Measurements from ENCODE around the gene TREX2. TPM values are rescaled to one million over a fixed set of nuclear protein-coding genes. Genes with fewer than 3 reads are reported as not detected.

Gene TREX2
- total RNA-seq, 1 donor from 2014 or later: 9.6 TPM

GRCh38 chrX:153488231-153488914 is 42.5 kb upstream of the TREX2 start:
- H3K4me3 ChIP-seq: no peak overlapping the region
- intact Hi-C loops (cut with DNase I): no loop called here
- H3K36me3 ChIP-seq: no peaks in the 10 kb centered on the region
- no peaks in the 10 kb centered on the region for H3K27me3 ChIP-seq
- peaks cover 30% of the 10 kb centered on the region for H3K4me1 ChIP-seq
- H3K9me3 ChIP-seq: no peaks in the 10 kb centered on the region
- H3K27ac ChIP-seq: peak overlapping the region; percentile 36
- no peak for DNase-seq (ENCODE audit: extremely low spot score in 2 of 2)
- TF ChIP-seq POLR2AphosphoS5 (IDR thresholded peaks at IDR 0.05; ENCODE audit: insufficient read depth in 1 of 2, low read depth in 1 of 2) (no peak), CTCF (IDR thresholded peaks at IDR 0.05) (no peak), POLR2A (IDR thresholded peaks at IDR 0.05) (no peak)

DNA sequence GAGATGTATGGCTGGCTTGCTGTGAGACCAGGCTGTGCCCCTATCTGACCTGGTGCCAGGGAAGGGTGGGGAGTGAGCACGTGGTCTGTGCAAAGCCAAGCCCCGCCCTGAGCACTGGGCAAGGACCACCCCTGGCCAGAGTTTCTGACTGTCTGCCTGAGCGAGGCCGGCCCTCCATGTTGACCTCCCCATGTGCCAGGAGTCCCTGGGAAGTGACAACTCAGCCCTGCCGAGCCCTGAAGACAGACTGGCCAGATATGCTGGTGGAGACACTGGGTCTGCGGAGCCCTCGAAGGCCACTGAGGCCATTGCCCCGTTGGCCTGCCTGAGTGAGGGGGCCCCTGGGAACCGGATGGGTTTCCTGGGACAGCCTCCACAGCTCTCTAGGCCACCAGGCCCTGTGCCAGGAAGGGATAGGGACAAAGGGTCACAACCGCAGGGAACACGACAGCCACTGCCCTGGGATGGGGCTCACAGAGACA is 41.8 kb upstream of the TREX2 start:
- no peaks in the 10 kb centered on the region for H3K27me3 ChIP-seq
- no peak overlapping the region for H3K4me3 ChIP-seq
- peak overlapping the region; percentile 36 for H3K27ac ChIP-seq
- H3K4me1 ChIP-seq: peaks cover 30% of the 10 kb centered on the region
- TF ChIP-seq CTCF (IDR thresholded peaks at IDR 0.05) (no peak), POLR2A (IDR thresholded peaks at IDR 0.05) (no peak), POLR2AphosphoS5 (IDR thresholded peaks at IDR 0.05; ENCODE audit: insufficient read depth in 1 of 2, low read depth in 1 of 2) (no peak)
- intact Hi-C loops (cut with DNase I): no loop called here
- DNase-seq (ENCODE audit: extremely low spot score in 2 of 2): no peak
- H3K36me3 ChIP-seq: no peaks in the 10 kb centered on the region
- no peaks in the 10 kb centered on the region for H3K9me3 ChIP-seq

DNA sequence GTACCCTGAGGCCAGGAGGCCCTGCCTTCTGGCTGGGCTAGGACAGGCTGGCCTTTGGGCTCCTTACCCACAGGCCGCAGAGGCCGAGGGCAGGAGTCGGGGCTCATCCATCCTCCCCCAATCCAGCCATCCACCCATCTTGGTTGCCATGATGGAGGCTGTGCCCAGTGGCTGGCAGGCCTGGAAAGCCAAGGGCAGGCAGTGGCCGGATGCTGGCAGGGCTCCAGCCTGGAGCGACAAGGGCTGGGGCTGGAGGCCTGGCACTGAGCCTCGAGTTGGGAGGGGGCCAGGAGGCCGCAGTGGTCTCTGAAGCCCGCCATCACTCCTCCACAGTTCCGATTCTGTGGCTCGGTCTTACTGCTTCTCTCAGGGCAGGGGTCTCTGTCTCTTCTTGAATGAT is 40.3 kb upstream of the TREX2 start:
- no peak for TF ChIP-seq POLR2AphosphoS5 (IDR thresholded peaks at IDR 0.05; ENCODE audit: insufficient read depth in 1 of 2, low read depth in 1 of 2)
- TF ChIP-seq POLR2A (IDR thresholded peaks at IDR 0.05): no peak
- TF ChIP-seq CTCF (IDR thresholded peaks at IDR 0.05): no peak
- H3K4me3 ChIP-seq: no peak overlapping the region
- no peaks in the 10 kb centered on the region for H3K9me3 ChIP-seq
- no peaks in the 10 kb centered on the region for H3K27me3 ChIP-seq
- DNase-seq (ENCODE audit: extremely low spot score in 2 of 2): no peak
- intact Hi-C loops (cut with DNase I): no loop called here
- no peaks in the 10 kb centered on the region for H3K36me3 ChIP-seq
- H3K4me1 ChIP-seq: peaks cover 20% of the 10 kb centered on the region
- H3K27ac ChIP-seq: no peak overlapping the region

- DNase-seq (ENCODE audit: extremely low spot score in 2 of 2): no peak
- Histone ChIP-seq H3K4me1 (peaks cover 25% of the 10 kb centered on the region), H3K9me3 (no peaks in the 10 kb centered on the region), H3K27ac (no peak overlapping the region), H3K4me3 (no peak overlapping the region), H3K36me3 (no peaks in the 10 kb centered on the region), H3K27me3 (no peaks in the 10 kb centered on the region)
- intact Hi-C loops (cut with DNase I): no loop called here
- no peak for TF ChIP-seq POLR2A (IDR thresholded peaks at IDR 0.05)
- no peak for TF ChIP-seq POLR2AphosphoS5 (IDR thresholded peaks at IDR 0.05; ENCODE audit: insufficient read depth in 1 of 2, low read depth in 1 of 2)
- no peak for TF ChIP-seq CTCF (IDR thresholded peaks at IDR 0.05)
These were observed 39.7 kb upstream of the TREX2 start for GRCh38 chrX:153485396-153486080.

Measured in vagina (tissue), 2 donors.